Measurements from ENCODE around the gene RPL4.
"Not testable (repeated sequence)": the region's sequence is repeated elsewhere in the genome, so short reads cannot be mapped to it uniquely, and the experiment has no call there.

The RPL4 gene

GRCh38 chr15:66474963-66475362 is 29.7 kb downstream of the RPL4 start:
- no peaks in the 10 kb centered on the region for H3K36me3 ChIP-seq (replicated peaks; ENCODE audit: insufficient read depth, low read length)

GRCh38 chr15:66474135-66474534 is 30.5 kb downstream of the RPL4 start:
- Histone ChIP-seq H3K36me3 (replicated peaks; ENCODE audit: insufficient read depth, low read length) (no peaks in the 10 kb centered on the region), H3K27ac (ENCODE audit: low read length) (no peak overlapping the region)
- no peak for DNase-seq

More at GRCh38 chr15:66474963-66475362, 29.7 kb downstream of the RPL4 start:
- H3K27ac ChIP-seq (ENCODE audit: low read length): no peak overlapping the region
- H3K27me3 ChIP-seq (replicated peaks; ENCODE audit: insufficient read depth, low read length): no peaks in the 10 kb centered on the region
- no peaks in the 10 kb centered on the region for H3K9me2 ChIP-seq (replicated peaks; ENCODE audit: insufficient read depth, low read length)
- DNase-seq: no peak
- peaks cover 12% of the 10 kb centered on the region; the same call in 1 of the 2 replicates for H4K20me1 ChIP-seq (ENCODE audit: insufficient read depth, low read length)
- peaks cover 7% of the 10 kb centered on the region for H3K4me1 ChIP-seq (ENCODE audit: low read length)
- H3K4me2 ChIP-seq (ENCODE audit: low read depth, low read length): no peak overlapping the region
- no peak overlapping the region for H2AFZ ChIP-seq (ENCODE audit: low read length)
- H3K9ac ChIP-seq (ENCODE audit: low read length): no peak overlapping the region
- peaks cover 6% of the 10 kb centered on the region; the same call in 1 of the 2 replicates for H3K79me2 ChIP-seq (ENCODE audit: low read length)
- no peaks in the 10 kb centered on the region for H3K9me3 ChIP-seq (replicated peaks; ENCODE audit: insufficient read depth, low read length)
- TF ChIP-seq CTCF (IDR thresholded peaks at IDR 0.05; ENCODE audit: low read length): no peak
- no peak overlapping the region for H3K4me3 ChIP-seq (ENCODE audit: low read length)
- peaks cover 8% of the 10 kb centered on the region for H3F3A ChIP-seq (ENCODE audit: insufficient read depth, low read length)

GRCh38 chr15:66472176-66472999 is 32.3 kb downstream of the RPL4 start:
- Histone ChIP-seq H3K4me2 (ENCODE audit: low read depth, low read length) (peak overlapping the region; percentile 42), H4K20me1 (ENCODE audit: insufficient read depth, low read length) (peaks cover 12% of the 10 kb centered on the region; the same call in 1 of the 2 replicates), H3K27ac (ENCODE audit: low read length) (peak overlapping the region; percentile 23; the same call in 1 of the 2 replicates), H3K9me2 (replicated peaks; ENCODE audit: insufficient read depth, low read length) (no peaks in the 10 kb centered on the region), H3K36me3 (replicated peaks; ENCODE audit: insufficient read depth, low read length) (no peaks in the 10 kb centered on the region), H2AFZ (ENCODE audit: low read length) (no peak overlapping the region), H3F3A (ENCODE audit: insufficient read depth, low read length) (peaks cover 8% of the 10 kb centered on the region), H3K9me3 (replicated peaks; ENCODE audit: insufficient read depth, low read length) (no peaks in the 10 kb centered on the region), H3K27me3 (replicated peaks; ENCODE audit: insufficient read depth, low read length) (no peaks in the 10 kb centered on the region), H3K79me2 (ENCODE audit: low read length) (peaks cover 6% of the 10 kb centered on the region; the same call in 1 of the 2 replicates), H3K4me1 (ENCODE audit: low read length) (peaks cover 7% of the 10 kb centered on the region), H3K4me3 (ENCODE audit: low read length) (no peak overlapping the region; the same call in 1 of the 2 replicates), H3K9ac (ENCODE audit: low read length) (no peak overlapping the region)
- no peak for TF ChIP-seq EZH2 (optimal IDR thresholded peaks at IDR 0.05; ENCODE audit: low read depth, low read length)
- TF ChIP-seq EZH2phosphoT487 (IDR thresholded peaks at IDR 0.05; ENCODE audit: low read length): no peak
- TF ChIP-seq CTCF (IDR thresholded peaks at IDR 0.05; ENCODE audit: low read length): no peak
- peak; percentile 88 for DNase-seq

More at GRCh38 chr15:66474135-66474534, 30.5 kb downstream of the RPL4 start:
- Histone ChIP-seq H3K27me3 (replicated peaks; ENCODE audit: insufficient read depth, low read length) (no peaks in the 10 kb centered on the region), H4K20me1 (ENCODE audit: insufficient read depth, low read length) (peaks cover 12% of the 10 kb centered on the region; the same call in 1 of the 2 replicates), H3K9me2 (replicated peaks; ENCODE audit: insufficient read depth, low read length) (no peaks in the 10 kb centered on the region), H3K9ac (ENCODE audit: low read length) (no peak overlapping the region), H3F3A (ENCODE audit: insufficient read depth, low read length) (peaks cover 8% of the 10 kb centered on the region), H3K4me2 (ENCODE audit: low read depth, low read length) (no peak overlapping the region), H3K79me2 (ENCODE audit: low read length) (peaks cover 6% of the 10 kb centered on the region; the same call in 1 of the 2 replicates), H3K4me1 (ENCODE audit: low read length) (peaks cover 7% of the 10 kb centered on the region), H3K4me3 (ENCODE audit: low read length) (no peak overlapping the region), H2AFZ (ENCODE audit: low read length) (no peak overlapping the region), H3K9me3 (replicated peaks; ENCODE audit: insufficient read depth, low read length) (no peaks in the 10 kb centered on the region)
- TF ChIP-seq EZH2phosphoT487 (IDR thresholded peaks at IDR 0.05; ENCODE audit: low read length) (no peak), EZH2 (optimal IDR thresholded peaks at IDR 0.05; ENCODE audit: low read depth, low read length) (no peak), CTCF (IDR thresholded peaks at IDR 0.05; ENCODE audit: low read length) (no peak)

- not testable (repeated sequence) for H3K4me3 ChIP-seq (ENCODE audit: low read length); DNase-seq; H3K4me1 ChIP-seq (ENCODE audit: low read length); H3F3A ChIP-seq (ENCODE audit: insufficient read depth, low read length); H3K9ac ChIP-seq (ENCODE audit: low read length); H3K9me2 ChIP-seq (replicated peaks; ENCODE audit: insufficient read depth, low read length); H3K36me3 ChIP-seq (replicated peaks; ENCODE audit: insufficient read depth, low read length); H3K79me2 ChIP-seq (ENCODE audit: low read length); H3K27ac ChIP-seq (ENCODE audit: low read length); H3K9me3 ChIP-seq (replicated peaks; ENCODE audit: insufficient read depth, low read length); H2AFZ ChIP-seq (ENCODE audit: low read length); H3K4me2 ChIP-seq (ENCODE audit: low read depth, low read length); H3K27me3 ChIP-seq (replicated peaks; ENCODE audit: insufficient read depth, low read length)
- H4K20me1 ChIP-seq (ENCODE audit: insufficient read depth, low read length): peaks cover 12% of the 10 kb centered on the region; the same call in 1 of the 2 replicates
These were observed 33.8 kb downstream of the RPL4 start for GRCh38 chr15:66470825-66471224.

GRCh38 chr15:66467162-66468040 is 37.3 kb downstream of the RPL4 start:
- H3K79me2 ChIP-seq (ENCODE audit: low read length); DNase-seq: not testable (repeated sequence)

More at GRCh38 chr15:66467162-66468040, 37.3 kb downstream of the RPL4 start:
- not testable (repeated sequence) for H3K36me3 ChIP-seq (replicated peaks; ENCODE audit: insufficient read depth, low read length); H3K27me3 ChIP-seq (replicated peaks; ENCODE audit: insufficient read depth, low read length); H3K9me3 ChIP-seq (replicated peaks; ENCODE audit: insufficient read depth, low read length); H2AFZ ChIP-seq (ENCODE audit: low read length); H3K9me2 ChIP-seq (replicated peaks; ENCODE audit: insufficient read depth, low read length); H3K4me1 ChIP-seq (ENCODE audit: low read length); H3K9ac ChIP-seq (ENCODE audit: low read length); H3F3A ChIP-seq (ENCODE audit: insufficient read depth, low read length); H3K4me2 ChIP-seq (ENCODE audit: low read depth, low read length); H4K20me1 ChIP-seq (ENCODE audit: insufficient read depth, low read length); H3K27ac ChIP-seq (ENCODE audit: low read length); H3K4me3 ChIP-seq (ENCODE audit: low read length)

Measured in MM.1S (cell line).